Activated naive CD8-positive, alpha-beta T cell treated with anti-CD3 and anti-CD28 coated beads, Interleukin-2, amount 50 U/mL, for 24 hours (primary cell): ENCODE data around the gene DALRD3.

ENCODE experiments used
- ATAC-seq: fragments of 150-1000 bp; cut with Tn5 transposase; one replicate; pipeline ENCODE4 v1.10.0; 2021
- DNase-seq: peaks from one replicate; pipeline ENCODE4 v3.0.0; 2021
- H3K27ac Mint-ChIP-seq: one replicate; pipeline ENCODE4 v1.8.0; 2021; ENCODE audit warnings: mild to moderate bottlenecking, mixed read lengths
- H3K27me3 Mint-ChIP-seq: one replicate; pipeline ENCODE4 v1.8.0; 2021; ENCODE audit warnings: mixed read lengths
- H3K36me3 Mint-ChIP-seq: one replicate; pipeline ENCODE4 v1.8.0; 2021; ENCODE audit warnings: low read depth, mixed read lengths
- H3K4me1 Mint-ChIP-seq: one replicate; pipeline ENCODE4 v1.8.0; 2021; ENCODE audit warnings: mixed read lengths
- H3K4me3 Mint-ChIP-seq: one replicate; pipeline ENCODE4 v1.8.0; 2021; ENCODE audit warnings: mild to moderate bottlenecking, moderate library complexity, mixed read lengths
- H3K9me3 Mint-ChIP-seq: one replicate; pipeline ENCODE4 v1.8.0; 2021; ENCODE audit warnings: mixed read lengths

The DALRD3 gene

DNA sequence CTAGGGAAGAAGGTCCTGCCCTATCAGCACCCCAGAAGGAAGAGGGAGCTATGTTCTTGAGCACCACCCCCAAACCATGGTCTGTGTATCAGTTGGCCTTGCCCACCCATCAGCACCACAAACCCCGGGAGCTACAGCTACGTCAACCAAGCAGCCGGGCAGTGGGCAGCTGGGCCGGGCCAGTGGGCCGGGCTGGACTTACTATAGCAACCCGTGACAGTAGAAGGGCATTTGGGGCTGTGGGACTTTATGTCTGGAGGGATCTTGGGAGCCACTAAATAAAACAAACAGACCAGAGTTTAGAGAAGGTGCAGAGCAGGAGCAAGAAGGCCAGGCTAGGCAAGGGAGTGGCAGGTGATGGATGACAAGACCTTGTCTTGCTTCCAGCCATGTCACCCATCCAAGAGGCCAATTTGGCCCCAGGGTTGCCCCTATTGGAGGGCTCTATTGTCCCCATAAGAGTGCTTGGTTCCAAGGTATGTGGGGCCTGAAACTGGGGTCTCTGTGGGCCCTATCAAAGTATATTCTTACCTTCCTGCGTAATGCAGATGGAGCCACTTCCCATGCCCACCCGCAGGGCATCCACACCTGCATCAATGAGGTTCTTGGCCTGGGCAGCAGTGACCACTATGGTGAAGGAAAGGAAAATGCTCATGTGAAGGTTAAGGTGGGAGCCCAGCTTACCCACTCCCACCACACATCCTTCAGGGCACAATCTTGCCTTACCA, 7.6 kb upstream of the DALRD3 start:
- Mint-ChIP-seq H3K9me3 (no peaks in the 10 kb centered on the region), H3K27me3 (no peaks in the 10 kb centered on the region), H3K4me1 (peaks cover 68% of the 10 kb centered on the region), H3K4me3 (peak overlapping the region; percentile 85), H3K27ac (peak overlapping the region; percentile 71), H3K36me3 (peaks cover 76% of the 10 kb centered on the region)
- no peak for ATAC-seq
- no peak for DNase-seq

DNA sequence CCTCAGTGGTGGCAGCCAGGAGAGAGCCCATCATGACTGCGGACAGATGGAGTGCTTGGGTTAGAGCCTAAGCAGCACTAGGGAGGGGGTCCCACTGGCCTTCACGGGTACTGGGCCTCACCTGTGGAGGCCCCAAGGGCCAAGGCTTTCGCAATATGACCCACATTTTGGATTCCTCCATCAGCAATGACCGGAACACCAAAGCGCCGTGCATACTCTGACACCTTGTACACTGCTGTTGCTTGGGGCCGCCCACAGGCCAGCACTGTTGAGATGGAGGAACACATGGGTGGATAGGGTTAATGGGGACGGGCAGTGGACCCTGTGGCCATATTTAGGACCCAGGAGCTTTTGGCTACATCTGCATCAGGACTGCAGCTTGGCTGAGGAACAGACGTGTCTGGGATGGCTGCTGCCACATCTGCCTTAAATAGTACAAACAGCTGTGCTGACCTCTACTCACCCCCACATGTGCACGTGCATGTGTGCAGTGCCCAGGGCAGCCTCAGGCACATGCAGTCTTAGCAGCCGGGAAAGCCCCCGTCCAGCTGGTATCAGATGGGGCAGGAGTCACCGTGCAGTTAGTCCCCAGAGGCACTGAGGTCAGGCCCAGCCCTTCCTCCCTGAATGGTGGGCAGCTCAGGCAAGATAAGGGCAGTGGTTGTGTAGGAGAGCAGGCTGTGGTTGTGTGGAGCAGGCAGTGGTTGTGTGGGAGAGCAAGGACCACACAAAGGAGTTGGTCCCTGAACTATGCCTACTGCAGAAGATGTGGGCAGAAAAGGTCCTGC, 6.8 kb upstream of the DALRD3 start:
- no peak for DNase-seq
- peak overlapping the region; percentile 64 for H3K27ac Mint-ChIP-seq
- H3K36me3 Mint-ChIP-seq: peaks cover 75% of the 10 kb centered on the region
- no peak for ATAC-seq
- no peaks in the 10 kb centered on the region for H3K9me3 Mint-ChIP-seq
- H3K4me3 Mint-ChIP-seq: peak overlapping the region; percentile 96
- H3K27me3 Mint-ChIP-seq: no peaks in the 10 kb centered on the region
- H3K4me1 Mint-ChIP-seq: peaks cover 70% of the 10 kb centered on the region

DNA sequence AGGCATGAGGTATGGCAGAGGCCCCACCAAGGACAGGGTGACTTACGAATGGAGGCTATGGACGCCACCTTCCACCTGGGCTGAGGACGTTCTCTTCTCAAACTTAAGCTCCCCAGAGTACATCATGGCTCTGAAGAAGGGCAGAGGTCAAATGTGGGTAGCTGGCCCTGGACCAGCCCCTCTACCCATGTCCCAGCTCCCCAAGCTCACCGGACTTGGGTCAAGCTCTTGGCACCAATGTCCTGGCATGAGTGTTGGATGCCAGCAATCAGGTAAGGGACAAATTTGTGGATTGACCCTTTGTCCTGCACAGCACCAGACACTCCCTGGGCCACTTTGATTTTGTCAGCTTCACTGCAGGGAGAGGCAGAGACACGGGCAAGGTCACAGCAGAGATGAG, 6.1 kb upstream of the DALRD3 start:
- Mint-ChIP-seq H3K27me3 (no peaks in the 10 kb centered on the region), H3K9me3 (no peaks in the 10 kb centered on the region), H3K27ac (peak overlapping the region; percentile 64), H3K36me3 (peaks cover 70% of the 10 kb centered on the region), H3K4me3 (peak overlapping the region; percentile 96), H3K4me1 (peaks cover 72% of the 10 kb centered on the region)
- DNase-seq: no peak
- ATAC-seq: no peak

DNA sequence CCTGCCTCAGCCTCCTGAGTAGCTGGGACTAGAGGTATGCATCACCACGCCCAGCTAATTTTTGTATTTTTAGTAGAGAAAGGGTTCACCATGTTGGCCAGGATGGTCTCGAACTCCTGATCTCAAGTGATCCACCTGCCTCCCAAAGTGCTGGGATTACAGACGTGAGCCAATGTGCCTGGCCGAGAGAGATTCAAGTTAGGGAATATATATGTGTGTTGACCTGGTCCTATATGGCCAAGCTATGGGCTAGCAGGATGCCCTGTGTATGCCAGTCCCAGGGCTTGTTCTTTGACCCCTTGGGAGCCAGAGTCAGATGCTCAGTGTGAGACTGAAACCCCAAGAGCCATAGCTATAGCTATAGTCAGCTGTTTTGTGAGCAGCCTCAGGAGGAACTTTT, 5.4 kb upstream of the DALRD3 start:
- Mint-ChIP-seq H3K27me3 (no peaks in the 10 kb centered on the region), H3K27ac (peak overlapping the region; percentile 64), H3K36me3 (peaks cover 65% of the 10 kb centered on the region), H3K4me1 (peaks cover 75% of the 10 kb centered on the region), H3K9me3 (no peaks in the 10 kb centered on the region), H3K4me3 (peak overlapping the region; percentile 96)
- no peak for DNase-seq
- no peak for ATAC-seq

DNA sequence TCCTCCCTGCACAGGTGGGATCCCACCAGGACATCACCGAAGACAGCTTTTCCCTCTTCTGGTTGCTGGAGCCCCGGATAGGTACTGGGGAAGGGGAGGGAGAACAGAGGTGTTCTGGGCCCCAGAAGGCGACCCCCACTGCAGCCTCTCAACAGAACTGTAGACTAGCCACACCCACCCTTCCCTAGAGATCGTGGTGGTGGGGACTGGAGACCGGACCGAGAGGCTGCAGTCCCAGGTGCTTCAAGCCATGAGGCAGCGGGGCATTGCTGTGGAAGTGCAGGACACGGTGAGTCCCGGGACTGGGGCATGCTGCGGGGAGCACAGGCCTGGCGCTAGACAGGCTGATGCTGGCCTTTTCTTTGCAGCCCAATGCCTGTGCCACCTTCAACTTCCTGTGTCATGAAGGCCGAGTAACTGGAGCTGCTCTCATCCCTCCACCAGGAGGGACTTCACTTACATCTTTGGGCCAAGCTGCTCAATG, 4.3 kb upstream of the DALRD3 start:
- H3K9me3 Mint-ChIP-seq: no peaks in the 10 kb centered on the region
- no peaks in the 10 kb centered on the region for H3K27me3 Mint-ChIP-seq
- ATAC-seq (no peak), DNase-seq (no peak)
- H3K4me3 Mint-ChIP-seq: peak overlapping the region; percentile 96
- peak overlapping the region; percentile 92 for H3K27ac Mint-ChIP-seq
- peaks cover 67% of the 10 kb centered on the region for H3K4me1 Mint-ChIP-seq
- peaks cover 56% of the 10 kb centered on the region for H3K36me3 Mint-ChIP-seq

DNA sequence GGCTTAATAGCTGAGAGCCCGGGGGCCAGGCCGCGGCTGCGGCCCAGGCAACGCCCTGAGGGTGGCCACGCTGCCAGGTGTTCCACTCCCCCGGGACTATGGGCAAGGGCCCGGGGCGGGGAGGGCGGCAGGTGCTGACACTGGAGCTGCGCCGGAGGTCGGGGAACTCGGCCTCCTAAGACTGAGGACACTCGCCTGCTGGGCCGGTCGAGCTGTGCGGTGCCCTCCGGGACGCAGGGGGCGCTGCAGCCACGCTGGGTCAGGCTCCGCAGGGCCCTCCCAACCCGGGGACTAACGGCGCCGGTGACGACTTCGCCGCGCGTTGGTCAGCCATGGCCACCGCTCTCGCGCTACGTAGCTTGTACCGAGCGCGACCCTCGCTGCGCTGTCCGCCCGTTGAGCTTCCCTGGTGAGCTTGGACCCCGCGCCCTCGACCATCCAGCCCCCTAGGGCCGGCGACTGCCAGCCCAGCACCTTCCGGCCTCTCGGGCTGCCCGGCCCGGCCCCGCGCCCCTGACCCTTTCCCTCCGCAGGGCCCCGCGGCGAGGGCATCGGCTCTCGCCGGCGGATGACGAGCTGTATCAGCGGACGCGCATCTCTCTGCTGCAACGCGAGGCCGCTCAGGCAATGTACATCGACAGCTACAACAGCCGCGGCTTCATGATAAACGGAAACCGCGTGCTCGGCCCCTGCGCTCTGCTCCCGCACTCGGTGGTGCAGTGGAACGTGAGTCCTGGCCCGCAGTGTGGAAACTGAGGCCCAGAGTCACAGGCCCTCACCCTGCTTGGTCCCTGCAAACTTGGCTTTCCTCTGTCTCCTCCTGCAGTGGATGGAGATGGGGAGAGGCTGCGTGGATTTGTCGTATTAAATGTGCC, 3.7 kb upstream of the DALRD3 start, which contains the start of gene NDUFAF3:
TSS of gene NDUFAF3 (plus strand) at position 309 of the 875 bp plus-strand sequence. CDS start at position 333, 24 bp downstream.
- H3K36me3 Mint-ChIP-seq: peaks cover 50% of the 10 kb centered on the region

DNA sequence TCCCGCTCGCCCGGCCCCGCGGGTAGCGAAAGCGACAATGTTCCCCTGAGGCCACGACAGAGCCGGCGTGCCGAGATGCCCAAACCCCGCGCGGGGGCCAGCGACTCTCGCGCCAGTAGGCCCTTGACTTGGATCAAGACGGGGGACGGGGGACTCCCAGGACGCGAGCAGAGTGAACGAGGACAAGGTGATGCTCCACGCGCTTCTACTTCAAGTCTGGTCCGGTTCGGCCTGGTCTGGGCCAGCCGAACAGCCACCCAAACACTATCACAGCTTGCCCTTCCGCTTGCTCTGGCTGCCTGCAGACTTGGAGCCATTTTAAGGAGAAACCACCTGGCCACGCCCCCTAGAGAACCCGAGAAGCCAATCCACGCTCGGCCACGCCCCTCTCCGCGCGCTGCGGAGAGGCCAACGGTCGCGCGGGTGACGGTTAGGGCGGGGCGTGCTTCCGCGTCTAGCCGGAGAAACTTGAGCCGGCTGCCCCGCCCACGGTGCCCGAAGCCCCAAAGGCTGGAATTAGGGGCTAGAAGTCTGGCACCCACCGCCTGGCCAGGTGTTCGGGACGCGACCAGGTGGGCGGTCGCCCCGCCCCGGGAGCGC, 2.9 kb upstream of the DALRD3 start:
- DNase-seq: peak; percentile 99
- peak overlapping the region; percentile 95 for H3K27ac Mint-ChIP-seq
- no peaks in the 10 kb centered on the region for H3K9me3 Mint-ChIP-seq
- H3K27me3 Mint-ChIP-seq: no peaks in the 10 kb centered on the region
- peak; percentile 53 for ATAC-seq
- H3K4me3 Mint-ChIP-seq: peak overlapping the region; percentile 96
- H3K36me3 Mint-ChIP-seq: peaks cover 43% of the 10 kb centered on the region
- H3K4me1 Mint-ChIP-seq: peaks cover 62% of the 10 kb centered on the region

More for the DNA sequence above, 3.7 kb upstream of the DALRD3 start, which contains the start of gene NDUFAF3:
- no peaks in the 10 kb centered on the region for H3K9me3 Mint-ChIP-seq
- no peaks in the 10 kb centered on the region for H3K27me3 Mint-ChIP-seq
- peak within 1 kb of the TSS; percentile 95 for H3K27ac Mint-ChIP-seq
- H3K4me3 Mint-ChIP-seq: peak within 1 kb of the TSS; percentile 96
- H3K4me1 Mint-ChIP-seq: peaks cover 66% of the 10 kb centered on the region
- DNase-seq: peak; percentile 97
- ATAC-seq: peak; percentile 78

DNA sequence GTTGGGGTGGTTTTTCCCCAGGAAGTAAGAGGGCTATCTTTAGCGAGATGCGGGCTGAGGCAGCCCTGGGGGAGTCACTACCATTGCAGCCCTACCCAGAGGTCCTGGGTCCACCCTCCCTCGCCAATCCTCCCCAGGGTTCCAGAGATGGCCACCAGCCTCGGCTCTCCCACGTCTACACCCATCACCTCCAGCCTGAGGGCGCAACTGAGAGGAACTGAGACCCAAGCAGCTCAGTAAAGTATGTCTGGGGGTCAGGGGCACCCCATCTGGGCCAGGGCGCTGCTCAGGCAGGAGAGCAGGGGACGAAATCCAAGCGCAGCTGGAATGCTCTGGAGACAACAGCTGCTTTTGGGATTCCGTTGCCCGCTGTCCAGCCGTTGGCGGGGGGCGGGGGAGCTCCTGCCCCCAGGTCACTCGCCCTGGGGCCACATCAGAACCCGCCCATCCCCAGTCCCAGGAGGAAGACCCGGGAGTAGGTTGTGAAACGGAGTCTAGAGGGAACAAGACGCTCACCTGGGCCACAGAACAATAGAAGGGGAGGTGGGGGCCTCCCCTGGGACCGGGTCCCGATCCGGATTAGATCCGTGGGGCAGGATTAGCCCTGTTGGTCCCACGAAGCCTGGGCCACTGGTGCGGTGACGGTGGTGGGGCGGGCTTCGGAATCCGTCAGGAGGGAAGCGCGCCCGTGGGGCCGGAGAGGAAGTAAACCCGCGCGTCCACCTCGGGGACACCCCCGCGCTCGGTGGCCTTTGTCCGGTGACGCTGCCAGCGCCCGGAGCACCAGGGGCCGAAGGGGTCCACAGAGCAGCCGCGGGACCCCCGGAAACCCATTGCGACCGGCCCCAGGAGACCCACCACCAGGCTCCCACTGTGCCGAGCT, 2.2 kb upstream of the DALRD3 start:
- Mint-ChIP-seq H3K4me1 (peaks cover 55% of the 10 kb centered on the region), H3K27ac (peak overlapping the region; percentile 81), H3K9me3 (no peaks in the 10 kb centered on the region), H3K4me3 (peak overlapping the region; percentile 96), H3K36me3 (peaks cover 37% of the 10 kb centered on the region), H3K27me3 (no peaks in the 10 kb centered on the region)
- DNase-seq (peak; percentile 44), ATAC-seq (peak; percentile 1)

DNA sequence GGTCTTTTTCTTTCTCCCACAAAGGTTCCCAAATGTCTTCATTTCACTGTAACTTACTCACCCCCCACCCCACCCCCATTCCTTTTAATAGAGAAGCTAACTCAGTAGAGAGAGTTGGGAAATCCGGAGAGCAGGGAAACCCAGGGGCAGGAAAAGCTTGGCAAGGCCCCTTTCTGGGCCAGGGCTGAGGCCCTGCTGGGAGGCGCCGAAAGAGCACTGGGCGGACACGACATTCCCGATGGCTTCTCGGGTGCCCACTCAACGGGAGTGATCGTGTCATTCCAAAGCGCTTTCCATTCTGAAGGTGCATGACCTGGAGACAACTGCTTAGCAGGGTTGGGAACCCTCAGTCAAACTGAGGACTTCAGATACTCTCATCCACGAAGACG, 1.6 kb upstream of the DALRD3 start:
- H3K9me3 Mint-ChIP-seq: no peaks in the 10 kb centered on the region
- H3K4me1 Mint-ChIP-seq: peaks cover 48% of the 10 kb centered on the region
- DNase-seq: no peak

DNA sequence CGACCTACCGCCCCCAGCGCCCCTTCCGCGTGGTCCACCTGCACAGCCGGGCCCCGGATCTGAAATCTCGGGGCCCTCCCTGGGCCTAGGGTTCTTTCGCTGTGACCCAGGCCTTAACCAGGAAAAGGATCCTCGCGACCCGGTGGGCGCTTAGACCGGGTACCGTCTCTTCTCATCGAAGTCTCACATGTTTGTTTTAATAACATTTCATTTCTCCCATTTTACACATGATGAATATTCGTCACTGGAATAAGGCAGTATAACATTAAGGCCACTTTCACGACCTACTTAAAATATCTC, 277 bp upstream of the DALRD3 start:
- DNase-seq: no peak
- H3K27me3 Mint-ChIP-seq: no peaks in the 10 kb centered on the region
- H3K4me3 Mint-ChIP-seq: peak overlapping the region; percentile 96
- no peaks in the 10 kb centered on the region for H3K9me3 Mint-ChIP-seq
- H3K27ac Mint-ChIP-seq: peak overlapping the region; percentile 84
- no peak for ATAC-seq
- peaks cover 28% of the 10 kb centered on the region for H3K36me3 Mint-ChIP-seq
- H3K4me1 Mint-ChIP-seq: peaks cover 36% of the 10 kb centered on the region

More for the DNA sequence above, 1.6 kb upstream of the DALRD3 start:
- Mint-ChIP-seq H3K27me3 (no peaks in the 10 kb centered on the region), H3K4me3 (peak overlapping the region; percentile 96), H3K27ac (peak overlapping the region; percentile 81), H3K36me3 (peaks cover 37% of the 10 kb centered on the region)
- no peak for ATAC-seq

DNA sequence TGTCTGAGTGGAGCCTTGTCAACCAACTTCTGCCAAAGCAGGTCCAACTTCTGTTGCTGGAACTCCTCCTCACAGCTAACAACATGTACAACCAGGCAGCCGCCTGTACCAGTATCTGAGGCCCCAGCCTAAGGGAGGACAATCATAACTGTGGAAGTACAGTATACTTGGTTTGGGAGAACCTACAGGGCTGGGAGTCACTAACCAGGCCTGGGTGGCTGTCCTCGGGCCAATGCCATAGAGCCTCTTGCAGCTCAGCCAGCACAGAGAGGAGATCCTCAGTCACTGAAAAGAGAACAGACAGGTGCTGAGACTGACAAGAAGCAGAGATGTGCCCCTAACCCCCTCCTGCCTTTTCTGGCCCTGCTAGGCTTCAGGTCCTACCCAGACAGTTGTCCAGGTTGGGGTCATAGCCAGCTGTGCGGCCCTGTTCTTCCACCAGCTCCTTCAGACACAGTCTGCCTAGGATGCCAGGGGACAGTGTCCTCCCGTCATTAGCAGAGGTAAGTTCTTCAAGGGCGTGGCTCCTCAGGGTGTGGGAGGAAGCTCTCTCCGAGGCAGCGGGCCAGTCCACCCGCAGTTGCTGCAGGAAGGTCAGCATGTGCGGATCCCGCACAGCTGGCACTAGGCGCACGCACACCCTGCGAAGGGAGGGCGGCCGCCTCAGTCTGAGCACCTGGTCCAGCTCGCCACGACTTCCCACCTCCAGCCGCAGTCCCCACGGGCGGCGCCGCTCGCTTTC, 980 bp downstream of the DALRD3 start:
- peak overlapping the region; percentile 96 for H3K4me3 Mint-ChIP-seq
- H3K36me3 Mint-ChIP-seq: peaks cover 18% of the 10 kb centered on the region
- H3K27me3 Mint-ChIP-seq: no peaks in the 10 kb centered on the region
- DNase-seq (no peak), ATAC-seq (no peak)
- H3K9me3 Mint-ChIP-seq: no peaks in the 10 kb centered on the region
- H3K27ac Mint-ChIP-seq: peak overlapping the region; percentile 31
- H3K4me1 Mint-ChIP-seq: peaks cover 29% of the 10 kb centered on the region

DNA sequence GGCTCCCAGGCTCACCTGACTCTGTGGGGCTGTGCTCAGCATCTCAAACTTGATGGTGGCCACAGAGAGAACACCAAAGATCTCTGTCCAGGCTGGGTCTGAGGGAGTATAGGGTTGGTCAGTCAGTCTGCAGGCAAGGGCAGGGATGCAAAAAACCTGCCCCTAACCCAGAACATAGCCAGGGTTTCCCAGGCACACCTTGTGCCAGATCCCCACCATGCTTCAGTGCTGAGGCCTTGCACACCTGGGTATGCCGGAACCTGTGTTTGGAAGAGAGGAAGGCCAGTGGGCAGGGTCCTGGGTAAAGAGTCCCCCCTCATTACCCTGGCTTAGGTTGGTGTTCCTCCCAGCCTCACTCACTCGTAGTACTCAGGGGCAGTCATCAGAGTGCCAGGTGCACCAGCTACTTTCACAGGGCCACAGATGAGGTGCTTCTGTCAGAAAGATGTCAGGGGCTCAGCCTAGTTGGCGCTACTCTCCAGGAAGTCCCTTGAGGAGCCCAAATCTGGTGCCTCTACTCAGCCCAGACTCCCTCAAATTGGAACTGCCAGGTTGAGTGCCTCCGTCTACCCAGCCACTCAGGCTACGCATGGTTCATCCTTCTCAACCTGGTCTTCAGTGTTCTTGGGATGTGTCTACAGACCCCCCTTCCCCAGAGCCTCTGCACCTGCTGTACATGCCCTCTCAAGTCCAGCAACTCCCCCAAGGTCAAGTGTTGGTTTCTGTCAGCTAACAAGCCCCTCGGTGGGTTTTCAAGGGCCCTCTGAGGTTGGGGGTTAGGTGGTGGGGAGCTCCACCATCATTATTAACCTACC, 1.8 kb downstream of the DALRD3 start:
- Mint-ChIP-seq H3K27ac (no peak overlapping the region), H3K9me3 (no peaks in the 10 kb centered on the region), H3K27me3 (no peaks in the 10 kb centered on the region), H3K4me1 (peaks cover 29% of the 10 kb centered on the region), H3K36me3 (peaks cover 23% of the 10 kb centered on the region), H3K4me3 (peak overlapping the region; percentile 96)
- ATAC-seq: no peak
- DNase-seq: no peak
